HG02678 (cell line): ENCODE data around the gene TOMM7.

ENCODE experiments used
- ATAC-seq: cut with Tn5 transposase; IDR thresholded peaks from one replicate; pipeline ENCODE4 v1.9.1; 2021; ENCODE audit warnings: mild to moderate bottlenecking, moderate library complexity; ENCODE audit not compliant: unreplicated experiment

The TOMM7 gene

DNA sequence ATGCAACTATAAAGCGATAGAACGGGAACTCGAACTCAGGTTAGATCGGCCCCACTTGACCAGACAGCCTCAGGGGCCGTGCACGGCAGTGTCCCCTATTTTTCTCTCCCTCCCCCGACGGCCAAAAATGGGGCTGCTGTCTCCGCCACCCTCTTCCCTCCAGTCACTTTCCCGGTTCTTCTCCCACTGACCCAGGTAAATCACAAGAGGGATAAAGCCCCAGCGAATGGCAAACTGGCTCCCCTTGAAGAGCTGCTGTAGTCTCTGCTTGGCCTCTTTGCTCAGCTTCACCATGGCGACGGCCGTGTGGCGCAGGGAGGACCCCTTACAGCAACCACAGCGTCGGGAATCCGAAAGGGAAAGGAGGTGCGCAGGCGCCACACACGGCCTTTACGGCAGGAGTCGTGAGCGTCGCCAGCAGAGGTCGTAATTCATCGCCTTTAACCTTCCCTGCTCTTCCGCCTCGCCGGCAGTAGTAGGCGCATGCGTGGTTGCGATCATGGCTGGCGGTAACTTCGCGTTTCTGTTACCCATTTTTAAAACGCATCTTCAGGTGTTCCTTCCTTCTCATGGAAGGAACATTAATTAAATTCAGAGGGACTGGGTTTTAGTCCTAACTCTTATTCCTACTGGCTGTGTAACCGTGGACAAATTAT lies at the start of gene TOMM7:
TOMM7 (minus strand) TSS at position 364 of the 656 bp plus-strand sequence; CDS start at position 294, 70 bp downstream.
- ATAC-seq, result peak; percentile 95

DNA sequence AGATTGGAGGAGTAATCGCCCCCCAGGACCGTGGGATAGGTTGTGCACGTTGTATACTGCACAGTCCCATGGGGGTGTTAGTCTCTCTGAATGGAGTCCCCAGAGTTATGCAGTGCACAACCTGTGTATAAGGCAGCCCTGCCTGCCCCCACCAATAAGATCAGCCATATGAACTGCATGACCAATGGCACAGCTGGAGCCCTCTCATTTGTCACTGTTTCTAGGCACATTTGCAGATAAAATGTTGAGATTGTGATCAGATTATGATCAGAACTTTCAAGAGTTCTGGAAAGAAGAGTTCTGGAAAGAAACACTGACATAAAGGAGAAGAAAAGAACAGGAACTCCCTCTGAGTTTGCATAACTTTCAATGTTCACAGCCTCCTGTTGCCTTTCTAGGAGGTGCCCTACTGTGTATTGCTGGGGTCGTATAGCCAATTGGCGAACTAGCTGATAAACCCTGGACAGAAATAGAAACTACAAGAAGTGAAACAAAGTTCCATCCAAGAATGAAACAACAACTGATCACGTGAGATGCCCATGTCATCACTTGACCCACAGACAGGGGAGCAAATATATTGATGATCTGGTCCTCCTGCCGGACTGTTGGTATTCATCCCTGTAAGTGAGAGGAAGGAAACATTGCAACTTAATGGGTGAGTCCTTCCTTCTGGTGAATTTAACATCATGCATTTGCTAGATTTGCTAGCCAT lies 49.6 kb upstream of the TOMM7 start:
- peak; percentile 94 for ATAC-seq

DNA sequence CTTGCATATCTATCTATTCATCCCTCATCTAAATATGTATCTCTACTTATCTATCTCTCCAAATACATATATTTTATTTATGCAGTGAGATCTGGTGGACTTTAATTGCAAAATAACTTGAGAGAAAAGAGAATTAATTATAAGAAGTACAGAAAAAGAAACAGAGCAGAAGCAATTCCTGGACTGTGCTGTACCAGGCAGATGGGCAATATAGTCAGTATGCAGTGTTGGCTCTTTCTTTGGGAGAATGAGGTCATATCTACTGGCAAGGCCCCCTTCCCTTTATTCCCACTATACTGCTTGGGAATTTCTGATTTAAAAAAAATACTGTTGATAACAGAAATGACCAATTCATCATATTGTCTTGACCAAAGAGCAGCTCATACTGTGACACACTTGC lies 49.0 kb upstream of the TOMM7 start:
- no peak for ATAC-seq

DNA sequence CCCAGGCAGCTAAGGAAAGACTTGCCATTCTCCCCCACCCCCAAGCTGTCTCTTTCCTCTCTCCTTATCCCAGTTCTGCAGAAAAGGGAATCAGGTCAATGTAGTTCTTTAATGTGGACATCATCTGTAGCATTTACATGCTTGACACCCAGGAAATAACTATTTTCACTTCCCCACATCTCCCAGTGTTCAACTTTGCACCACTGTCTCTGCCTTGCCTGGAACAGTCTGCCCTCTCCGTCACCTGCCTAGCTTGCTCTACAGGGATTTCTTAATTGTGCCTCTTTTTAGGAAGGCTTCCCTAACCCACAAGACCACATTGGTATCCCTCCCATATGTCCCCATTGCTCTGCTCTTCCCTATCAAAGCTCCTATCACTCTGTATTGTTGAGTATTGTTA lies 45.9 kb upstream of the TOMM7 start:
- ATAC-seq, result no peak

DNA sequence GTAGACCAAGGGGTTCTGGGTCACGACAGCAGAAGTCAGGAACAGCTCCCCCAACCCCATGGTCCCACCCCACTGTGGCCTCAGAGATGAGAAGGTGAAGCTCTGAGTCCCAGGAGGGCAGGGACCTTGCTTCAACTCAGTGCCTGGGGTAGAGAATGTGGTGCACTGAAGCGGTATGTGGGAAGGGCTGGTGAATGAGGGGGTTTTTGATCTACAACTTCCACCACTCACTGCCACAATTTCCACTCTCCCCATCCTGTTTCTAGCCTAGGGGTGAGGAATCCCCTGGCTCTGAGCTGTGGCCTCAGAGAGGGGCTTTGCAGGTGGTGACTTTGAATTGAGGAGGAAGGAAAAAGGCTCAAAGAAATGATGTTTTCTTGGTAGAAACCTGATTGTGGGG lies 44.9 kb upstream of the TOMM7 start:
- no peak for ATAC-seq

DNA sequence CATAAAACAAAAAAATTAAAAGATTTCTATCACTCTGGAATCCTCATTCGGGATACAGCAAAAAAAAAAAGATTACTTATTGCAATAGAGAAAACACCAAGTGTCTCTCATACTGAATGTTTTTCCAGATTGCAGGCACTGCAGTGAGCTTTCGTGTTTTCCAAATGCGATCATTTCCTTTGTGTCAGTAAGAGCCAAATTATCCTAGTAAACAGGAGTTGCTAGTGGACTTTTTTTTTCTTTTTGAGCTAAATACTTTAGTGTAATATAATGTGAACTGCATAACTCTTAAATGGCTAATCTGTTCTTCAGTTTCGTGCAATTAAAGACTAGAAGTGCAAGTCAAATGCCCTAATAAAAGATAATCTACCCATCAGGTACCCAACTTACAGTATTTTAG lies 44.4 kb upstream of the TOMM7 start:
- ATAC-seq, result no peak

DNA sequence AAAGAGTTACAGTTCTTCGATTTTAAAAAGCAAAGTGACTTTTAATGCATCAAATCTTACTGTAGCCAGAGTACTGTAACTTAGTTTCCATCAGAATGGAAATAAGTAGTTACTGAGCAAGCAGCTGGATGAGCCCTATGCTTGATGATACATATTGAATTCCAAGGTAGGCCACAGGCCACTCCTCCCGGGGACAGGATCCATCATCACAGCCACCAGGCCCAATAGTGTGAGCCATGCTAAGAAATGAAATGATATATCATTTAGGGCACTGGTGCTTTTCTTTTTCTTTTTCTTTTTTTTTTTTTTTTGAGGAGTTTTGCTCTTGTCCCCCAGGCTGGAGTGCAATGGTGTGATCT lies 42.9 kb upstream of the TOMM7 start:
- no peak for ATAC-seq

GRCh38 chr7:22864855-22865601 lies 42.4 kb upstream of the TOMM7 start:
- ATAC-seq, result no peak

- no peak for ATAC-seq
These were observed 41.7 kb upstream of the TOMM7 start for GRCh38 chr7:22864301-22864700.

- no peak for ATAC-seq
These were observed 40.7 kb upstream of the TOMM7 start for GRCh38 chr7:22863156-22863899.

- no peak for ATAC-seq
These were observed 38.9 kb upstream of the TOMM7 start for GRCh38 chr7:22861576-22861975.

- ATAC-seq, result no peak
These were observed 38.3 kb upstream of the TOMM7 start for GRCh38 chr7:22860784-22861482.

DNA sequence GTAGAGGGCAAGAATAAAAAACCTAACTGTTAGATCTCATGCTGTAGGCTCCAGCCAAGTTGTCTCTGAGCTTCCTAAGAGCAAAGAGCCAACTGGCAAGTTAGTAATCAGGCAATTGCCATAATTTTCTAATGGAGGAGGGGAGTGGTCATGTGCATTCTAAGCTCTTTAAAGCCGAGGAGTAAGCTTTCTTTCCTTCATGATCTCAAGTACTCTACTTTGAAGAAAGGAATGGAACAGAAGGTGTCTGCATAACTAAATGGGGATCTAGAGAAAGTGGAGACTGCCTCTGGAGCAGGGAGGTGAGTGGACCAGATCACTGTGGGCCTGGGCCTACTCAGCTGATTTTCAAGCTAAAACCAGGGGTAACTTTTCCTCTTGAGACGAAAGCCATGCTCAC lies 37.7 kb upstream of the TOMM7 start:
- no peak for ATAC-seq

DNA sequence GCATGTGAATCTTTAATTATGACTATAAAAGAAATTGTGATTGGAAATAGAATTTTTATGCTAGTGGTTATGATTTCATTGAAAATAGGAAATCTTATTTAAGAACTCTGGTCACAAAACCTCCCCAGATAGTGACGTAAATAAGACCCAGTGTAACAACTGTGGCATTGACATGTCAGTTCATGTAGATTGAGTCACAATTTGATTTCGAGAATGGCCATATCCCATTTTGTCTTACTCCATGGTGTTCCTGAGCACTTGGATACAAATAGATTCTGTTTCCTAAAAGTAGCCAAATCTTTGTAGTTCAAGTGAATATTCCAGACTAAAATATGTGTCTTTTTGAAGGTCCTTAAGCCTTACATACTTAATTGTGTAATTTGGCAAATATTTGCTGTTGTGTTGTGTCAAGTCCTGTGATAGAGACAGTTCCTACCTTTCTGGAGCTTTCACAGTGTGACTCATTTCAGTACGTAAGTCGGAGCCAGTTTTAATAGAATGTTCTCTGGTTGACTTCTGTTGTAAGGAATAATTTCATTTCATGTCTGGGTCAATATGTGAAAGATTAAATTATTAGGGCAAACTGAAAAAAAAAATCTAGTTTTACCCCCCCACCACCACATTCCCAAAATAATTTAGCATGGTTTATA lies 37.1 kb upstream of the TOMM7 start:
- ATAC-seq, result no peak

- ATAC-seq, result no peak
These were observed 36.3 kb upstream of the TOMM7 start for GRCh38 chr7:22858640-22859561.

DNA sequence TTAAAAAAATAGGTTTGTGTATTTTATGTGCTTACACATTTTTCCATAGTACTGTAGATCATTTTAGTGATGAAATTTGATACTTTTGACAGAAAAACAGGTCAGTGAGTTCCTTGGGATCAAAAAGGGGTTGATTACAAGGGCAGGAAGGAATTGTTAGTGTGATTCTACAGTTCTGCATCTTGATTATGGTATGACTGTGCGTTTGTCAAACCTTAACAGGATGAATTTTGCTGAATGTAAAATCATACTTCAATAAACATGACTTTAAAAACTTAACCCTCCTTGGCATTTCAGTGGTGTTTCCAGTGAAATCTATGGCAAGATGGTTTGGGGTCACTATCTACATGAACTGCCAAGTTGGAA lies 35.6 kb upstream of the TOMM7 start:
- no peak for ATAC-seq

- no peak for ATAC-seq
These were observed 33.8 kb upstream of the TOMM7 start for GRCh38 chr7:22856416-22856815.

DNA sequence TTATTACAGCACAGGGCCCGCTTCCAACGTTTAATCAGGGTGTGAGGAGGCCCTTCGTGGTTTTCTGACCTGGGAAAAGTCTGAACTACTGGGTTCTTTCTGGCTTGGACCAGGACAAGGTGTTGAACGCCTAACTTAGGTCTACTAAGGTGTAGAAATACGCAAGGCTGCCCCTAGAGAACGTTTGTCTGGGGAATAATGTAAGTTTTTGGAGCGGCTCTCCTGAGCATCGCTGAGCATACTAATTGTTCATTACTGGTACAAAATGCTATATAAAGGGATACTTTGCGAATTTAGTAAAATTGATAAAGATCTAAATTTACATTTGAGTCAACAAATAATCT lies 32.4 kb upstream of the TOMM7 start:
- ATAC-seq, result no peak
